ENCODE results near the gene FNIP2. TPM values are rescaled to one million over a fixed set of nuclear protein-coding genes. Genes with fewer than 3 reads are reported as not detected.
"Not testable (repeated sequence)": the region's sequence is repeated elsewhere in the genome, so short reads cannot be mapped to it uniquely, and the experiment has no call there.

Gene FNIP2
- total RNA-seq, 2 donors from 2014 or later = 17.5 to 35.6 TPM

DNA sequence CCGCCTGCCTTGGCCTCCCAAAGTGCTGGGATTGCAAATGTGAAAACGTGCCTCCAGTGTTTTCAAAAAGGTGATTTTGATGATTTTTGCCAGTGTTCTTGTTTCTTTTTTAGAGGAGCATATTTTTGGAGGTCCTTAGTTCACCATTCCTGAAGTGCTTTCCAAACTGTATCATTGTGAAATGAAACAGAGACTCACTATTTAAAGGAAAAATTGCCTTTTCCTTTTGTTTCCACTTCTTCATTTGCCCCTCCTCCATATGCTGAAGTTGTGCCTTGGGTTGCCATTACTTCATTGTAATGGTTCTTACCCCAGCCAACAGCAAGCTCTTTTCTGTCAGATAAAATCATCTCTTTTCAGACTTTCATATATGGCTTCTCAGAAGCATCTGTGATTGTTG is 164.4 kb downstream of the FNIP2 start:
- Mint-ChIP-seq H3K27me3 (peaks cover 8 to 10% of the 10 kb centered on the region in 2 donors), H3K27ac (no peak overlapping the region), H3K9me3 (no peaks in the 10 kb centered on the region), H3K36me3 (no peaks in the 10 kb centered on the region), H3K4me1 (ENCODE audit: low read depth in 2 of 2) (peaks cover 9% of the 10 kb centered on the region in 2 donors), H3K4me3 (no peak overlapping the region)
- no peak for DNase-seq (ENCODE audit: low spot score)
- ATAC-seq = no peak

DNA sequence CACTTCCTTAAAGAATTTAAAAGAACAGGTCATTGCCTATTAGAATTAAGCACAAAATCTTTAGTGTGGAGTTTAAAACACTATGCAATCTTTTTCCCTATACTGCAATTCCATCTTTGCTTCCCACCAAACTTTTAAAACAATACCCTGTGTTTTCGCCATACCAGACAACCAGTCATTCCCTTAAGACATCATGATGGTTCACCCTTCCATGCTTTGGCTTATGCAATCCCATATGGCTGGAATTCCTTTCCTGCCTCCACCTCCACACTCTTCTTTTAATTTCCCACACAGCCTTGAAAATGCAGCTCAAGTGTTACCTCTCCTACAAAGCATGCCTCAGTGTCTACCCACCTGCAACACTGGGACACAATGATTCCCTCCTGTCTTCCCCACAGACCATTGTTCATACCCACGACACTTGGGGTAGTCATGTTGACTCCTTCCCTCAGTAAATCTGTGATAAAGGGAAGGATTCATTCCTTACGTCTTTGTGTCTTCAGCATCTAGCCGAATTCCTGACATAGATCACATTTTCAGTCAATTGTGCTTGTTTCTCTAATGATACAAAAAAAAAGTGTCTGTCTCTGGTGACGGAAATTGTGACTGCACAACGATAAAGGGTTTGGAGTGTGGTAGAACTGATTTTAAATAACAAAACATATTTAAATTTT is 166.3 kb downstream of the FNIP2 start:
- Mint-ChIP-seq H3K27ac (no peak overlapping the region), H3K9me3 (no peaks in the 10 kb centered on the region), H3K27me3 (peaks cover 10 to 11% of the 10 kb centered on the region in 2 donors), H3K4me1 (ENCODE audit: low read depth in 2 of 2) (peaks cover 2 to 4% of the 10 kb centered on the region in 2 donors), H3K36me3 (no peaks in the 10 kb centered on the region), H3K4me3 (no peak overlapping the region)
- ATAC-seq (no peak), DNase-seq (ENCODE audit: low spot score) (no peak)

DNA sequence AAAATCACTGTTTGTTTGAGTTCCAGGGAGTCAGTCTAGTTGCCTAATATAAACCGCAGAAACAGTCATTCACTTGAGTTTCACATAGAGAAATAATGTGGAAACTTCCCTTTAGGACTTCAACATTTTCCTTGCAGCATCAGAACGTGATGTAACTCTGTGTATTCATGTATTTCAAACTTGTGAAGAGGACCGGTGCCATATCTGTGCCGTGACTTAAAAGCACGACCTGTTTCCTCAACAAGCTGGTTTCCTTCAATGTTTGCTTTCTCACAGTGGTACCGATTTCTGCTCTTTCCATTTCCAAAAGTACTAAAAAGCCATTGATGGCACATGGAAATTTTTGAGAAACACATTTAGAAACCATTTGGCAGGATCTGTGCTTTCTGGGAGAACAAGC is 167.4 kb downstream of the FNIP2 start:
- H3K4me1 Mint-ChIP-seq (ENCODE audit: low read depth in 2 of 2) = no peaks in the 10 kb centered on the region
- no peak overlapping the region for H3K4me3 Mint-ChIP-seq
- H3K27me3 Mint-ChIP-seq = peaks cover 10 to 13% of the 10 kb centered on the region in 2 donors
- H3K9me3 Mint-ChIP-seq = no peaks in the 10 kb centered on the region
- no peak overlapping the region for H3K27ac Mint-ChIP-seq
- DNase-seq (ENCODE audit: low spot score) (no peak), ATAC-seq (no peak)
- H3K36me3 Mint-ChIP-seq = no peaks in the 10 kb centered on the region

DNA sequence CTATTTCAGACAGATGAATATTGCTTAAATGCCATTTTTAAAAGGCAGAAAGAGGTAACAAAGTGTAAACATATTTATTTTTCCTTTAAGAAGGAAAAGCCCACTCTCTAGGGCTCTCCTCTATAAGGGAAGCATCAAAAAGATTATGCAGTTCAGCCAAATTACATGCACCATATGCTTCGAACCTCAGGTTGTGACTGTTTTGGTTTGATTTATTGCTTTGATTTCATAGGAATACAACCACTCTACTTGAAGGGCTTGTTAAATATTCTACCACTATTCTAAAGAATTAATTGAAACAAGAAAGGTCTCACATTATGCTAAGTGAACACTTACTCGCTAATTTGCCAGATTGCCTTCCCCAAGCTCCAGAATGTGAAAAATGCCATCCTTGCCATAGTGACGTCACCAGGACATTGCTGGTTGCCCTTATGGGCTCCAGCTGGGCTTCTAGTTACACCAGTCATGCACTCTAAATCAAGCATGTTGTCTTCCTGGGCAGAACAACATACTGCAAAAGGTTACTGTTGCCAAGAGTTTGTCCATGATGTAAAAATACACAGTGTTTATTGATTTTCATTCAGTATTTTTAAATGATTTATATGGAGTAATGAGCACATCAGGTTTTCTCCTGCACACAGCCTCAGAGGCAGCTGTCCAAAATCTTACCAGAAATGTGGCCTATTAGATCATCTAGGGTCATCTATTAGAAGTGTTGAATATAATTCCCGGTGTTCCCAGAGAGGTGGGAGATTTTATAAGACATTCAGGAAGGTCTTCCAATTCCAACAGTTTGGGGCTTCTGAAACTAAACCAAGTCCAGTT is 169.6 kb downstream of the FNIP2 start:
- peaks cover 10 to 13% of the 10 kb centered on the region in 2 donors for H3K27me3 Mint-ChIP-seq
- ATAC-seq = no peak
- no peaks in the 10 kb centered on the region for H3K9me3 Mint-ChIP-seq
- no peak overlapping the region for H3K27ac Mint-ChIP-seq
- H3K4me3 Mint-ChIP-seq = no peak overlapping the region
- no peak for DNase-seq (ENCODE audit: low spot score)
- no peaks in the 10 kb centered on the region for H3K36me3 Mint-ChIP-seq
- no peaks in the 10 kb centered on the region for H3K4me1 Mint-ChIP-seq (ENCODE audit: low read depth in 2 of 2)

DNA sequence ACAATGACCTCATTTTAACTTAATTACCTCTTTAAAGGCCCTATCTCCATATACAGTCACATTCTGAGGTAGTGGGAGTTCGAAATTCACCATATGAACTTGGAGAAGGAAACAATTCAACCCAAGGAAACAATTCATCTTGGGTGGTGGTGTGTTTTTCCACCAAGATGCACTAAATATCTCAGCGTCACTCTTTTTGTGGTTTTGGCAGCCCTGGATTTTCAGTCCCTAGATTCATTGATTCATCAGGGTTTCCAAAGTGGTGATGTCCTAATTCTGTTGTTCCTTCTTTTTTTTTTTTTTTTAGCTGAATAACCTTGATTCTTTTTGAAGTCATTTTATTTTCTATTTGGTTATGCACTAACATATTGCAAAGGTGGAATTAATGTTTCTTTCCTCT is 171.4 kb downstream of the FNIP2 start:
- H3K36me3 Mint-ChIP-seq = peaks cover 6% of the 10 kb centered on the region
- no peak for DNase-seq (ENCODE audit: low spot score)
- no peak overlapping the region for H3K27ac Mint-ChIP-seq
- H3K4me1 Mint-ChIP-seq (ENCODE audit: low read depth in 2 of 2) = peaks cover 8 to 10% of the 10 kb centered on the region in 2 donors
- no peak for ATAC-seq
- no peaks in the 10 kb centered on the region for H3K9me3 Mint-ChIP-seq
- peaks cover 24% of the 10 kb centered on the region in 2 donors for H3K27me3 Mint-ChIP-seq
- no peak overlapping the region for H3K4me3 Mint-ChIP-seq

DNA sequence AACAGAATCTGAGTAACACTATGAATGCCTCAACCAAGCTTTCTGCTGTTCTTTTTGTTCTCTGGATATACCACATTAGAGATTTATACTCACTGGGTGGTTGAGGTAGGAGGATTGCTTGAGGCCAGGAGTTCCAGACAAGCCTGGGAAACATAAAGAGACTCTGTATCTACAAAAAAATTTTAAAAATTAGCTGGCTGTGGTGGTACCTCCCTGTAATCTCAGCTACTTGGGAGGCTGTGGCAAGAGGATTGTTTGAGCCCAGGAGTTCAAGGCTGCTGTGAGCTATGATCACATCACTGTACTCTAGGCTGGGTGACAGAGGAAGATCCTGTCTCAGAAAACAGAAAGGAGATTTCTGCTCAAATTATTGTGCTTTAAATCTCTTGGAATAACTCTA is 172.5 kb downstream of the FNIP2 start:
- H3K36me3 Mint-ChIP-seq = peaks cover 6% of the 10 kb centered on the region

DNA sequence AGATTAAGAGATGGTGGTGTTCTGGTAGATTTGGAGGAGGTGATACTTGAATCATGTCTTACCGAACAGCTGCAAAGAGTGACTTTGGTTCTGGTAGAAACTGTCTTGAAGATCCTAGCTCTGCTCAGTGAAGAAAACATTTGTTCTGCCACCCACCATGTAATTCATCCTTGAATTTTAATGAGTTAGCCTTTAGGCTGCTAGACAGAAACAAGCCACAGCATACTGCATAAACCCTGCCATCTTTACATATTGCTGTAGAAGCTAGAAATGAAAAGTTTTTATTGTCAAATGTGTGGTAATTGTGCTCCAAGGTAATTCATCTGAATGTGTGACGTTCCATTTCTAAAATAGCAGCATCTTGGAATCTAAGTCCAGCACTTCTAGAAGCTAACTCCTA is 173.1 kb downstream of the FNIP2 start:
- Mint-ChIP-seq H3K27ac (no peak overlapping the region), H3K4me1 (ENCODE audit: low read depth in 2 of 2) (peaks cover 22 to 24% of the 10 kb centered on the region in 2 donors), H3K27me3 (peaks cover 20 to 23% of the 10 kb centered on the region in 2 donors), H3K9me3 (no peaks in the 10 kb centered on the region), H3K36me3 (peaks cover 6% of the 10 kb centered on the region), H3K4me3 (no peak overlapping the region)
- no peak for DNase-seq (ENCODE audit: low spot score)
- no peak for ATAC-seq

More for the DNA sequence above, 172.5 kb downstream of the FNIP2 start:
- H3K4me3 Mint-ChIP-seq = no peak overlapping the region
- DNase-seq (ENCODE audit: low spot score) (no peak), ATAC-seq (no peak)
- H3K9me3 Mint-ChIP-seq = no peaks in the 10 kb centered on the region
- H3K4me1 Mint-ChIP-seq (ENCODE audit: low read depth in 2 of 2) = peaks cover 17 to 20% of the 10 kb centered on the region in 2 donors
- H3K27ac Mint-ChIP-seq = no peak overlapping the region
- peaks cover 23 to 26% of the 10 kb centered on the region in 2 donors for H3K27me3 Mint-ChIP-seq

DNA sequence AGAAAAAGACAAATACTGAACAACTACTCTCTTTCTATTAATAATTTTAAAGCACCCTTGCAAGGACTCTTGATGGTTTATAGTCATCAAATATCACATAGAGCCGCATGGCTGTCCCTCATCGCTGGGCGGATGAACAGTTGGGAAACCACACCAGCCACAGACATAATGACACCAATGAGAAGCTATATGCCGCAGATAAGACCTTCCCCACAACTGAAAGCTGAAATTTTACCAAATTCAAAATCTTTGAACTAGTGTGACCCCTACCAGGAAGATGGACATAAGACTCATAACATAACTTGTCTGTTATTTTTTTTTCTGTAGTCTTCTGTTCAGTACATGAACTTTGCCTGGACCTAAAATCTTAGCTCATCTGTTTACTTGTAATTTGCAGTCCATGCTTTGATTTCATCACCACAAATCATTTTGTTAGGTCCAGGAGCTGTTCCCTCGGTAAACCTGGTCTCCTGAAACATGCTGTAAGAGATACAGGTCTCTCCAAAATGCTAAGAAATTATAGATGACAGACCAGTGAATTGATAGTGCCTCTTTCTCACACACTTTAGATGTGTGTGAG is 176.8 kb downstream of the FNIP2 start:
- H3K27me3 Mint-ChIP-seq = peaks cover 23% of the 10 kb centered on the region in 2 donors
- peaks cover 25 to 36% of the 10 kb centered on the region in 2 donors for H3K4me1 Mint-ChIP-seq (ENCODE audit: low read depth in 2 of 2)
- ATAC-seq = peak; percentile 83 to 89

DNA sequence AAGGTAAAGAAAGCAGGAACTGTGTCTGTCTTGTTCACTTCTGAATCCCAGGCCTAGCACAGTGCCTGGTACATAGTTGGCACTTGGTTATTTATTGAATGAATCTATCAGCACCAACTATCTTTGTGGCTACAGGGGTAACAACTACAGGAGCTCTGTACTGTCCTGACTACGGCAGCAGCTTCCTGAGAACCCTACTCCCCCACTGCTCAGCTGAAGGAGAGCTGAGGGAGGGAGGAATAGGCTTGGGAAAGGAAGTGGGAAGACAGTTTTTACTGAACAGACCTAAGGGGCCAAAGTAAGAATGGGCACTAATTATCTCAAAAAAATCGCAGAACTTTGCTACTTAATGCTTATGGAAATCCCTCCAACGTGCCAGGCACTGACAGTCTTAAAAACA is 178.0 kb downstream of the FNIP2 start:
- DNase-seq (ENCODE audit: low spot score) = no peak
- peak overlapping the region; percentile 40 for H3K4me3 Mint-ChIP-seq
- peak overlapping the region in 1 of 2 donors; percentile 25 for H3K27ac Mint-ChIP-seq
- H3K4me1 Mint-ChIP-seq (ENCODE audit: low read depth in 2 of 2) = peaks cover 25 to 36% of the 10 kb centered on the region in 2 donors
- H3K36me3 Mint-ChIP-seq = peaks cover 15% of the 10 kb centered on the region
- no peaks in the 10 kb centered on the region for H3K9me3 Mint-ChIP-seq
- peaks cover 23% of the 10 kb centered on the region in 2 donors for H3K27me3 Mint-ChIP-seq
- no peak for ATAC-seq

More for the DNA sequence above, 176.8 kb downstream of the FNIP2 start:
- Mint-ChIP-seq H3K4me3 (peak overlapping the region; percentile 52), H3K27ac (peak overlapping the region in 1 of 2 donors; percentile 1), H3K36me3 (peaks cover 6% of the 10 kb centered on the region), H3K9me3 (no peaks in the 10 kb centered on the region)
- DNase-seq (ENCODE audit: low spot score) = no peak

DNA sequence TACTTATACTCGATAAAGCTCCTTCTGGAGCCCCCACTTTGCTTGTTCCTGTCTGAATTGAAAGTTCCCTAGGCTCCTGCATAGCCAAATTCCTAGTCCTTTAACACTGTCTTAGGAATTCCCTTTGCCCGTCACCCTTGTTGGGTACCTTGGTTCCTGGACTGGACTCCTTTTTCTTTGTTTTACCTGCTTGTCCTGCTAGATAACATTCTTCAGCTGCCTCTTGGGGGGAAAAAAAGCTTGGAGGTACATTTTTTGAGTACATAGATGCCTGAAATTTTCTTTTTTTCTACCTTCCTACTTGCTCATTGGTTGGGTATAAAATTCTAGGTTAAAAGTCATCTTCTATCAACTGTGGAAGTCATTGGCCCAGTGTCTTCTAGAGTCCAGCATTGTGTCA is 179.2 kb downstream of the FNIP2 start:
- Mint-ChIP-seq H3K27ac (no peak overlapping the region), H3K27me3 (peaks cover 23% of the 10 kb centered on the region in 2 donors), H3K36me3 (peaks cover 26% of the 10 kb centered on the region), H3K4me1 (ENCODE audit: low read depth in 2 of 2) (peaks cover 25 to 36% of the 10 kb centered on the region in 2 donors), H3K9me3 (peaks cover 5% of the 10 kb centered on the region), H3K4me3 (no peak overlapping the region)
- DNase-seq (ENCODE audit: low spot score) = no peak
- ATAC-seq = no peak

DNA sequence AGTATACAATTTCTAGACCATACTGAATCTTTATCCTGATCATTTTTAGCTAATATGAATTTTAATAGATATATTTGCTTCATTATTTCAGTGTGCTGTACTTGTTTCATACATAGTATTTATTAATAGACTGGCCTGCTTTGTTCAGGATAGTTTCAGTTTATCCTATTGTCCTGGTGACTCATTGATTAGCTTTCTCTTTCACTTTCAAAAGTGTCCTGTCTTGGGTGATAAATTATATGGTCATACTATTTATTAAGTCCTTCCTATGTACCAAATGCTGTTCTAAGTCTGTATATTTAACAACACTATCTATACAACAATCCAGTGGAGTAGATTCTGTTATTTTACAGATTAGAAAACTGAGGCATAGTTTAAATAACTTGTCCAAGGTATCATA is 180.3 kb downstream of the FNIP2 start:
- Mint-ChIP-seq H3K27me3 (peaks cover 21 to 23% of the 10 kb centered on the region in 2 donors), H3K27ac (peak overlapping the region in 1 of 2 donors; percentile 63), H3K4me1 (ENCODE audit: low read depth in 2 of 2) (peaks cover 25 to 36% of the 10 kb centered on the region in 2 donors), H3K36me3 (peaks cover 26% of the 10 kb centered on the region), H3K9me3 (peaks cover 5% of the 10 kb centered on the region), H3K4me3 (no peak overlapping the region)
- no peak for DNase-seq (ENCODE audit: low spot score)
- ATAC-seq = peak in 1 of 2 donors; percentile 67

DNA sequence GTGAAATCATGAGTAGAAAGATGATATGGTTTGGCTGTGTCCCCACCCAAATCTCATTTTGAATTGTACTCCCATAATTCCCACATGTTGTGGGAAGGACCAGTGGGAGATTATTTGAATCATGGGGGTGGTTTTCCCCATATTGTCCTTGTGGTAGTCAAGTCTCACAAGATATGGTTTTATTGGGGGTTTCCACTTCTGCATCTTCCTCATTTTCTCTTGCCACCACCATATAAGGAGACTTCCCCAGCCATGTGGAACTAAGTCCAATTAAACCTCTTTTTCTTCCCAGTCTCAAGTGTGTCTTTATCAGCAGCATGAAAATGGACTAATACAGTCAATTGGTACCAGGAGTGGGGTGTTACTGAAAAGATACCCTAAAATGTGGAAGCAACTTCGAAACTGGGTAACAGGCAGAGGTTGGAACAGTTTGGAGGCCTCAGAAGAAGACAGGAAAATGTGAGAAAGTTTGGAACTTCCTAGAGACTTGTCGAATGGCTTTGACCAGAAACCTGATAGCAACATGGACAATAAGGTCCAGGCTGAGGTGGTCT is 183.5 kb downstream of the FNIP2 start:
- H3K36me3 Mint-ChIP-seq = peaks cover 19% of the 10 kb centered on the region
- H3K27me3 Mint-ChIP-seq; H3K9me3 Mint-ChIP-seq; H3K27ac Mint-ChIP-seq; DNase-seq (ENCODE audit: low spot score); ATAC-seq; H3K4me3 Mint-ChIP-seq: not testable (repeated sequence)
- H3K4me1 Mint-ChIP-seq (ENCODE audit: low read depth in 2 of 2) = peaks cover 3 to 12% of the 10 kb centered on the region in 2 donors

DNA sequence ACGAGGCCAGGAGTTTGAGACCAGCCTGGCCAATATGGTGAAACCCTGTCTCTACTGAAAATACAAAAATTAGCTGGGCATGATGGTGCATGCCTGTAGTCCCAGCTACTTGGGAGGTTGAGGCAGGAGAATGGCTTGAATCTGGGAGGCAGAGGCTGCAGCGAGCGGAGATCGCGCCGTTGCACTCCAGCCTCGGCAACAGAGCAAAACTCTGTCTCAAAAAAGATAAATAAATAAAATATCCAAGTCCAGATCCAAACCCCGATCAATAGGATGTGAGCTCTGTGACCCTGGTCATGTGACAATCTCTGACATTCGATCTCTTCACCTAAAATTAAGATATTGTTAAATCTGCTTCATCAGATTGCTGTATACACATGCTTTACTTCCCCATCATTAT is 187.5 kb downstream of the FNIP2 start:
- peaks cover 16% of the 10 kb centered on the region for H3K36me3 Mint-ChIP-seq
- not testable (repeated sequence) for H3K9me3 Mint-ChIP-seq, H3K27me3 Mint-ChIP-seq

More for the DNA sequence above, 187.5 kb downstream of the FNIP2 start:
- not testable (repeated sequence) for DNase-seq (ENCODE audit: low spot score); H3K4me1 Mint-ChIP-seq (ENCODE audit: low read depth in 2 of 2); H3K27ac Mint-ChIP-seq; H3K4me3 Mint-ChIP-seq; ATAC-seq
